ENCODE data around the gene CCDC88C. TPM values are rescaled to one million over a fixed set of nuclear protein-coding genes. Genes with fewer than 3 reads are reported as not detected.
A peak's percentile ranks its signal among the peaks of the same experiment; 100 is the strongest.

The CCDC88C gene
- total RNA-seq, 1 donor from 2014 or later = 12.4 TPM

GRCh38 chr14:91255026-91255695, 162.5 kb downstream of the CCDC88C start:
- H3K9ac ChIP-seq (ENCODE audit: low read length) = no peak overlapping the region
- H2AFZ ChIP-seq (ENCODE audit: low read depth, low read length) = no peak overlapping the region
- H4K20me1 ChIP-seq (ENCODE audit: insufficient read depth, low read length) = no peaks in the 10 kb centered on the region
- no peak overlapping the region for H3K27ac Mint-ChIP-seq (ENCODE audit: unreplicated experiment)
- H3K4me3 Mint-ChIP-seq (ENCODE audit: unreplicated experiment) = no peak overlapping the region
- H3K9me3 ChIP-seq (ENCODE audit: insufficient read depth, low read depth, low read length) = no peaks in the 10 kb centered on the region
- H3K36me3 ChIP-seq (ENCODE audit: insufficient read depth, low read length) = no peaks in the 10 kb centered on the region
- FAIRE-seq (no peak), DNase-seq (ENCODE audit: low read depth) (no peak)
- H3K27me3 ChIP-seq (ENCODE audit: insufficient read depth, low read length) = peaks cover 15% of the 10 kb centered on the region
- no peaks in the 10 kb centered on the region for H3K36me3 Mint-ChIP-seq (ENCODE audit: low read depth, unreplicated experiment)
- peaks cover 22% of the 10 kb centered on the region for H3K4me1 Mint-ChIP-seq (ENCODE audit: low read depth, unreplicated experiment)
- no peak overlapping the region for H3K4me2 ChIP-seq (ENCODE audit: low read length)
- no peak overlapping the region for H3K4me3 ChIP-seq (ENCODE audit: insufficient read depth, low read depth, low read length)
- peaks cover 8% of the 10 kb centered on the region for H3K27me3 Mint-ChIP-seq (ENCODE audit: low read depth, unreplicated experiment)
- no peak overlapping the region for H3K27ac ChIP-seq (ENCODE audit: low read depth, low read length)
- no peak for TF ChIP-seq CTCF (IDR thresholded peaks at IDR 0.05; ENCODE audit: insufficient read depth, low read depth, low read length)
- TF ChIP-seq EZH2 (IDR thresholded peaks at IDR 0.05; ENCODE audit: insufficient read depth, low read length) = no peak
- H3K9me3 Mint-ChIP-seq (ENCODE audit: unreplicated experiment) = no peaks in the 10 kb centered on the region
- peaks cover 4% of the 10 kb centered on the region for H3K4me1 ChIP-seq (ENCODE audit: insufficient read depth, low read length)
- no peaks in the 10 kb centered on the region for H3K79me2 ChIP-seq (ENCODE audit: insufficient read depth, low read length)

GRCh38 chr14:91254461-91254860, 163.2 kb downstream of the CCDC88C start:
- FAIRE-seq (no peak), DNase-seq (ENCODE audit: low read depth) (no peak)
- no peaks in the 10 kb centered on the region for H3K79me2 ChIP-seq (ENCODE audit: insufficient read depth, low read length)
- H4K20me1 ChIP-seq (ENCODE audit: insufficient read depth, low read length) = no peaks in the 10 kb centered on the region
- no peaks in the 10 kb centered on the region for H3K36me3 Mint-ChIP-seq (ENCODE audit: low read depth, unreplicated experiment)
- H3K4me1 Mint-ChIP-seq (ENCODE audit: low read depth, unreplicated experiment) = peaks cover 27% of the 10 kb centered on the region
- H3K4me2 ChIP-seq (ENCODE audit: low read length) = no peak overlapping the region
- no peak overlapping the region for H3K9ac ChIP-seq (ENCODE audit: low read length)
- no peak overlapping the region for H2AFZ ChIP-seq (ENCODE audit: low read depth, low read length)
- H3K4me3 ChIP-seq (ENCODE audit: insufficient read depth, low read depth, low read length) = no peak overlapping the region
- no peak overlapping the region for H3K27ac Mint-ChIP-seq (ENCODE audit: unreplicated experiment)
- no peak for TF ChIP-seq EZH2 (IDR thresholded peaks at IDR 0.05; ENCODE audit: insufficient read depth, low read length)
- no peak for TF ChIP-seq CTCF (IDR thresholded peaks at IDR 0.05; ENCODE audit: insufficient read depth, low read depth, low read length)
- H3K4me1 ChIP-seq (ENCODE audit: insufficient read depth, low read length) = peaks cover 10% of the 10 kb centered on the region
- H3K27ac ChIP-seq (ENCODE audit: low read depth, low read length) = no peak overlapping the region
- H3K9me3 ChIP-seq (ENCODE audit: insufficient read depth, low read depth, low read length) = no peaks in the 10 kb centered on the region
- H3K36me3 ChIP-seq (ENCODE audit: insufficient read depth, low read length) = no peaks in the 10 kb centered on the region
- H3K4me3 Mint-ChIP-seq (ENCODE audit: unreplicated experiment) = peak overlapping the region; percentile 77
- no peaks in the 10 kb centered on the region for H3K9me3 Mint-ChIP-seq (ENCODE audit: unreplicated experiment)
- peaks cover 15% of the 10 kb centered on the region for H3K27me3 ChIP-seq (ENCODE audit: insufficient read depth, low read length)
- peaks cover 8% of the 10 kb centered on the region for H3K27me3 Mint-ChIP-seq (ENCODE audit: low read depth, unreplicated experiment)

GRCh38 chr14:91253795-91254323, 163.8 kb downstream of the CCDC88C start:
- no peaks in the 10 kb centered on the region for H4K20me1 ChIP-seq (ENCODE audit: insufficient read depth, low read length)
- H3K9me3 Mint-ChIP-seq (ENCODE audit: unreplicated experiment) = no peaks in the 10 kb centered on the region
- no peaks in the 10 kb centered on the region for H3K9me3 ChIP-seq (ENCODE audit: insufficient read depth, low read depth, low read length)
- no peaks in the 10 kb centered on the region for H3K36me3 Mint-ChIP-seq (ENCODE audit: low read depth, unreplicated experiment)
- no peak overlapping the region for H3K27ac ChIP-seq (ENCODE audit: low read depth, low read length)
- FAIRE-seq (no peak), DNase-seq (ENCODE audit: low read depth) (no peak)
- peak overlapping the region; percentile 65 for H2AFZ ChIP-seq (ENCODE audit: low read depth, low read length)
- peak overlapping the region; percentile 87 for H3K4me2 ChIP-seq (ENCODE audit: low read length)
- no peaks in the 10 kb centered on the region for H3K36me3 ChIP-seq (ENCODE audit: insufficient read depth, low read length)
- TF ChIP-seq EZH2 (IDR thresholded peaks at IDR 0.05; ENCODE audit: insufficient read depth, low read length) (no peak), CTCF (IDR thresholded peaks at IDR 0.05; ENCODE audit: insufficient read depth, low read depth, low read length) (no peak)
- H3K27ac Mint-ChIP-seq (ENCODE audit: unreplicated experiment) = no peak overlapping the region
- H3K9ac ChIP-seq (ENCODE audit: low read length) = peak overlapping the region; percentile 55
- peaks cover 8% of the 10 kb centered on the region for H3K27me3 Mint-ChIP-seq (ENCODE audit: low read depth, unreplicated experiment)
- peaks cover 10% of the 10 kb centered on the region for H3K4me1 ChIP-seq (ENCODE audit: insufficient read depth, low read length)
- peak overlapping the region; percentile 77 for H3K4me3 Mint-ChIP-seq (ENCODE audit: unreplicated experiment)
- peak overlapping the region; percentile 57 for H3K4me3 ChIP-seq (ENCODE audit: insufficient read depth, low read depth, low read length)
- peaks cover 15% of the 10 kb centered on the region for H3K27me3 ChIP-seq (ENCODE audit: insufficient read depth, low read length)
- H3K4me1 Mint-ChIP-seq (ENCODE audit: low read depth, unreplicated experiment) = peaks cover 27% of the 10 kb centered on the region
- no peaks in the 10 kb centered on the region for H3K79me2 ChIP-seq (ENCODE audit: insufficient read depth, low read length)
